Activated CD8-positive, alpha-beta memory T cell treated with anti-CD3 and anti-CD28 coated beads for 4 hours (primary cell): ENCODE measurements around the gene ZNF282.

Experiments used
- DNase-seq, 2 donors: peaks; one replicate each; pipeline ENCODE4 v3.0.0-alpha.2; 2020; ENCODE audit warnings: low read depth in 2 of 2

Gene ZNF282

GRCh38 chr7:149195180-149196150 is at the start of gene ZNF282:
Gene ZNF282 (plus strand): TSS chr7:149195546. CDS start chr7:149195590, 44 bp downstream.
- DNase-seq, result peak; percentile 34 to 40

GRCh38 chr7:149147072-149147751 is 48.1 kb upstream of the ZNF282 start, which contains the start of gene ZNF398:
Gene ZNF398 (plus strand): TSS chr7:149147453. CDS start chr7:149147743, 290 bp downstream.
- DNase-seq, result peak; percentile 59 to 71

GRCh38 chr7:149147752-149148653 is 47.3 kb upstream of the ZNF282 start:
- peak; percentile 39 to 44 for DNase-seq

GRCh38 chr7:149150981-149151380 is 44.4 kb upstream of the ZNF282 start:
- no peak for DNase-seq

- DNase-seq, result no peak
Measured at GRCh38 chr7:149153346-149153745, 42.0 kb upstream of the ZNF282 start.

- no peak for DNase-seq
Measured at GRCh38 chr7:149154056-149154455, 41.3 kb upstream of the ZNF282 start.

GRCh38 chr7:149156898-149157297 is 38.4 kb upstream of the ZNF282 start:
- no peak for DNase-seq

- DNase-seq, result no peak
Measured at GRCh38 chr7:149161241-149161848, 34.0 kb upstream of the ZNF282 start.

- DNase-seq, result no peak
Measured at GRCh38 chr7:149166142-149166541, 29.2 kb upstream of the ZNF282 start.

GRCh38 chr7:149166630-149167352 is 28.6 kb upstream of the ZNF282 start:
- no peak for DNase-seq

- DNase-seq, result no peak
Measured at GRCh38 chr7:149171892-149172533, 23.3 kb upstream of the ZNF282 start.

- DNase-seq, result no peak
Measured at GRCh38 chr7:149172534-149172920, 22.8 kb upstream of the ZNF282 start.

- DNase-seq, result no peak
Measured at GRCh38 chr7:149175150-149175549, 20.2 kb upstream of the ZNF282 start.

- no peak for DNase-seq
Measured at GRCh38 chr7:149179241-149179640, 16.1 kb upstream of the ZNF282 start.

- no peak for DNase-seq
Measured at GRCh38 chr7:149180722-149181449, 14.5 kb upstream of the ZNF282 start.

GRCh38 chr7:149181450-149181790 is 13.9 kb upstream of the ZNF282 start:
- no peak for DNase-seq

GRCh38 chr7:149184274-149184673 is 11.1 kb upstream of the ZNF282 start:
- DNase-seq, result no peak

GRCh38 chr7:149188213-149188612 is 7.1 kb upstream of the ZNF282 start:
- no peak for DNase-seq

GRCh38 chr7:149188637-149189259 is 6.6 kb upstream of the ZNF282 start:
- no peak for DNase-seq
